ENCODE data around the gene CASK. TPM values are rescaled to one million over a fixed set of nuclear protein-coding genes. Genes with fewer than 3 reads are reported as not detected.
A peak's percentile ranks its signal among the peaks of the same experiment; 100 is the strongest.
"Not testable (repeated sequence)": the region's sequence is repeated elsewhere in the genome, so short reads cannot be mapped to it uniquely, and the experiment has no call there.

Gene CASK
- total RNA-seq, 2 donors from 2014 or later: 22.3 to 27.4 TPM

- Histone ChIP-seq H3K4me1 (no peaks in the 10 kb centered on the region), H3K36me3 (replicated peaks in 1 of 2; ENCODE audit: insufficient read depth in 1 of 2, low read depth in 2 of 2) (no peaks in the 10 kb centered on the region), H3K27ac (no peak overlapping the region), H3K9me3 (no peaks in the 10 kb centered on the region), H3K4me3 (no peak overlapping the region), H3K27me3 (no peaks in the 10 kb centered on the region)
- DNase-seq (peak in 1 of 4 donors; percentile 11), ATAC-seq (no peak)
- 74 to 82% methylated on average over 10 to 12 of the region's 12 CpGs for WGBS, 2 donors
- intact Hi-C loops (cut with DNase I): no loop called here
- TF ChIP-seq POLR2A (IDR thresholded peaks at IDR 0.05) (no peak), CTCF (IDR thresholded peaks at IDR 0.05) (no peak)
Observed at GRCh38 chrX:41515376-41515775, 408.0 kb downstream of the CASK start.

- ATAC-seq (no peak), DNase-seq (no peak)
- intact Hi-C loops (cut with DNase I): no loop called here
- TF ChIP-seq CTCF (IDR thresholded peaks at IDR 0.05) (no peak), POLR2A (IDR thresholded peaks at IDR 0.05) (no peak)
- H3K27ac ChIP-seq: no peak overlapping the region
- WGBS, 2 donors: 89 to 90% methylated on average over 9 of the region's 9 CpGs
- H3K27me3 ChIP-seq: no peaks in the 10 kb centered on the region
- H3K4me1 ChIP-seq: no peaks in the 10 kb centered on the region
- no peaks in the 10 kb centered on the region for H3K36me3 ChIP-seq (replicated peaks in 1 of 2; ENCODE audit: insufficient read depth in 1 of 2, low read depth in 2 of 2)
- H3K4me3 ChIP-seq: no peak overlapping the region
- H3K9me3 ChIP-seq: no peaks in the 10 kb centered on the region
Observed at GRCh38 chrX:41514179-41514578, 409.2 kb downstream of the CASK start.

- intact Hi-C loops (cut with DNase I); H3K4me1 ChIP-seq: not testable (repeated sequence)
Observed at GRCh38 chrX:41512853-41513252, 410.5 kb downstream of the CASK start.

GRCh38 chrX:41512394-41512793 lies 411.0 kb downstream of the CASK start:
- H3K4me3 ChIP-seq: no peak overlapping the region
- TF ChIP-seq CTCF (IDR thresholded peaks at IDR 0.05) (no peak), POLR2A (IDR thresholded peaks at IDR 0.05) (no peak)
- intact Hi-C loops (cut with DNase I): no loop called here
- ATAC-seq (no peak), DNase-seq (no peak)
- H3K36me3 ChIP-seq (replicated peaks in 1 of 2; ENCODE audit: insufficient read depth in 1 of 2, low read depth in 2 of 2): no peaks in the 10 kb centered on the region
- H3K4me1 ChIP-seq: no peaks in the 10 kb centered on the region
- H3K27me3 ChIP-seq: no peaks in the 10 kb centered on the region
- WGBS, 2 donors: 77 to 97% methylated on average over 3 to 4 of the region's 4 CpGs
- H3K9me3 ChIP-seq: no peaks in the 10 kb centered on the region
- H3K27ac ChIP-seq: no peak overlapping the region

More at GRCh38 chrX:41512853-41513252, 410.5 kb downstream of the CASK start:
- not testable (repeated sequence) for H3K27ac ChIP-seq; H3K36me3 ChIP-seq (replicated peaks in 1 of 2; ENCODE audit: insufficient read depth in 1 of 2, low read depth in 2 of 2); DNase-seq; H3K9me3 ChIP-seq; ATAC-seq; H3K27me3 ChIP-seq; H3K4me3 ChIP-seq
- WGBS, 2 donors: 82 to 89% methylated on average over 4 of the region's 7 CpGs

- Histone ChIP-seq H3K9me3 (no peaks in the 10 kb centered on the region), H3K4me1 (no peaks in the 10 kb centered on the region), H3K27ac (no peak overlapping the region), H3K36me3 (replicated peaks in 1 of 2; ENCODE audit: insufficient read depth in 1 of 2, low read depth in 2 of 2) (no peaks in the 10 kb centered on the region), H3K27me3 (no peaks in the 10 kb centered on the region), H3K4me3 (no peak overlapping the region)
- intact Hi-C loops (cut with DNase I): no loop called here
- WGBS, 2 donors: 89 to 90% methylated on average over 4 of the region's 4 CpGs
- DNase-seq (no peak), ATAC-seq (no peak)
- TF ChIP-seq CTCF (IDR thresholded peaks at IDR 0.05) (no peak), POLR2A (IDR thresholded peaks at IDR 0.05) (no peak)
Observed at GRCh38 chrX:41507919-41508318, 415.4 kb downstream of the CASK start.
